Activated T-helper 17 cell treated with anti-CD3 and anti-CD28 coated beads, Interleukin-2, amount 50 U/mL, for 72 hours (primary cell): ENCODE measurements around the gene ASIC5. TPM values are rescaled to one million over a fixed set of nuclear protein-coding genes. Genes with fewer than 3 reads are reported as not detected.

Source experiments
- ATAC-seq: fragments of 150-1000 bp; cut with Tn5 transposase; replicated peaks from 2 replicates; pipeline ENCODE4 v1.10.0; 2021; ENCODE audit warnings: mild to moderate bottlenecking, moderate library complexity
- H3K27ac Mint-ChIP-seq: one replicate; pipeline ENCODE4 v1.8.0; 2022; ENCODE audit warnings: mixed read lengths
- H3K27me3 Mint-ChIP-seq: one replicate; pipeline ENCODE4 v1.8.0; 2022; ENCODE audit warnings: mixed read lengths
- H3K36me3 Mint-ChIP-seq: one replicate; pipeline ENCODE4 v1.8.0; 2022; ENCODE audit warnings: low read depth, mild to moderate bottlenecking, mixed read lengths
- H3K4me1 Mint-ChIP-seq: one replicate; pipeline ENCODE4 v1.8.0; 2022; ENCODE audit warnings: mixed read lengths
- H3K4me3 Mint-ChIP-seq: one replicate; pipeline ENCODE4 v1.8.0; 2022; ENCODE audit warnings: mild to moderate bottlenecking, mixed read lengths
- H3K9me3 Mint-ChIP-seq: one replicate; pipeline ENCODE4 v1.8.0; 2022; ENCODE audit warnings: mixed read lengths
- total RNA-seq, 2 donors: library from RNA; stranded (reverse); gene quantifications; one replicate each; pipeline ENCODE4 v1.2.3, GENCODE V29; 2022

The ASIC5 gene
- total RNA-seq, 2 donors from 2014 or later, result not detected

- H3K27ac Mint-ChIP-seq, result no peak overlapping the region
- H3K4me3 Mint-ChIP-seq, result no peak overlapping the region
- H3K36me3 Mint-ChIP-seq, result no peaks in the 10 kb centered on the region
- no peaks in the 10 kb centered on the region for H3K4me1 Mint-ChIP-seq
- no peak for ATAC-seq
- H3K27me3 Mint-ChIP-seq, result peaks cover 24% of the 10 kb centered on the region
- peaks cover 5% of the 10 kb centered on the region for H3K9me3 Mint-ChIP-seq
Measured at GRCh38 chr4:155889946-155890345, 23.9 kb upstream of the ASIC5 start.

GRCh38 chr4:155889031-155889793 is 23.1 kb upstream of the ASIC5 start:
- Mint-ChIP-seq H3K27me3 (peaks cover 24% of the 10 kb centered on the region), H3K9me3 (peaks cover 5% of the 10 kb centered on the region), H3K4me3 (no peak overlapping the region), H3K4me1 (no peaks in the 10 kb centered on the region), H3K27ac (no peak overlapping the region), H3K36me3 (no peaks in the 10 kb centered on the region)
- ATAC-seq, result no peak

- peaks cover 5% of the 10 kb centered on the region for H3K9me3 Mint-ChIP-seq
- no peaks in the 10 kb centered on the region for H3K36me3 Mint-ChIP-seq
- no peak for ATAC-seq
- H3K4me3 Mint-ChIP-seq, result no peak overlapping the region
- H3K27ac Mint-ChIP-seq, result no peak overlapping the region
- H3K4me1 Mint-ChIP-seq, result no peaks in the 10 kb centered on the region
- peaks cover 27% of the 10 kb centered on the region for H3K27me3 Mint-ChIP-seq
Measured at GRCh38 chr4:155887847-155888570, 21.9 kb upstream of the ASIC5 start.

GRCh38 chr4:155887045-155887444 is 21.0 kb upstream of the ASIC5 start:
- Mint-ChIP-seq H3K27me3 (peaks cover 21% of the 10 kb centered on the region), H3K27ac (no peak overlapping the region), H3K4me1 (no peaks in the 10 kb centered on the region), H3K4me3 (no peak overlapping the region), H3K9me3 (no peaks in the 10 kb centered on the region), H3K36me3 (no peaks in the 10 kb centered on the region)
- ATAC-seq, result no peak

GRCh38 chr4:155885666-155886065 is 19.6 kb upstream of the ASIC5 start:
- Mint-ChIP-seq H3K4me1 (no peaks in the 10 kb centered on the region), H3K9me3 (no peaks in the 10 kb centered on the region), H3K4me3 (no peak overlapping the region), H3K27me3 (peaks cover 13% of the 10 kb centered on the region), H3K36me3 (no peaks in the 10 kb centered on the region), H3K27ac (no peak overlapping the region)
- ATAC-seq, result no peak

GRCh38 chr4:155883895-155884294 is 17.8 kb upstream of the ASIC5 start:
- Mint-ChIP-seq H3K9me3 (no peaks in the 10 kb centered on the region), H3K4me1 (no peaks in the 10 kb centered on the region), H3K36me3 (no peaks in the 10 kb centered on the region), H3K27me3 (peaks cover 9% of the 10 kb centered on the region), H3K27ac (no peak overlapping the region), H3K4me3 (no peak overlapping the region)
- no peak for ATAC-seq

GRCh38 chr4:155881555-155881954 is 15.5 kb upstream of the ASIC5 start:
- Mint-ChIP-seq H3K4me1 (no peaks in the 10 kb centered on the region), H3K27ac (no peak overlapping the region), H3K4me3 (no peak overlapping the region), H3K9me3 (no peaks in the 10 kb centered on the region), H3K36me3 (no peaks in the 10 kb centered on the region), H3K27me3 (peaks cover 6% of the 10 kb centered on the region)
- ATAC-seq, result no peak

- ATAC-seq, result no peak
- no peaks in the 10 kb centered on the region for H3K36me3 Mint-ChIP-seq
- no peak overlapping the region for H3K4me3 Mint-ChIP-seq
- H3K9me3 Mint-ChIP-seq, result peaks cover 4% of the 10 kb centered on the region
- H3K27ac Mint-ChIP-seq, result no peak overlapping the region
- peaks cover 3% of the 10 kb centered on the region for H3K27me3 Mint-ChIP-seq
- H3K4me1 Mint-ChIP-seq, result no peaks in the 10 kb centered on the region
Measured at GRCh38 chr4:155879767-155880166, 13.7 kb upstream of the ASIC5 start.

GRCh38 chr4:155878611-155879010 is 12.5 kb upstream of the ASIC5 start:
- Mint-ChIP-seq H3K27me3 (no peaks in the 10 kb centered on the region), H3K36me3 (no peaks in the 10 kb centered on the region), H3K4me1 (no peaks in the 10 kb centered on the region), H3K27ac (no peak overlapping the region), H3K4me3 (no peak overlapping the region), H3K9me3 (peaks cover 4% of the 10 kb centered on the region)
- no peak for ATAC-seq

- no peaks in the 10 kb centered on the region for H3K27me3 Mint-ChIP-seq
- no peak for ATAC-seq
Measured at GRCh38 chr4:155877971-155878370, 11.9 kb upstream of the ASIC5 start.

GRCh38 chr4:155875878-155876277 is 9.8 kb upstream of the ASIC5 start:
- H3K9me3 Mint-ChIP-seq, result peaks cover 4% of the 10 kb centered on the region
- H3K4me3 Mint-ChIP-seq, result no peak overlapping the region
- H3K4me1 Mint-ChIP-seq, result no peaks in the 10 kb centered on the region
- H3K36me3 Mint-ChIP-seq, result no peaks in the 10 kb centered on the region
- ATAC-seq, result no peak
- H3K27ac Mint-ChIP-seq, result no peak overlapping the region
- H3K27me3 Mint-ChIP-seq, result peaks cover 6% of the 10 kb centered on the region

More at GRCh38 chr4:155877971-155878370, 11.9 kb upstream of the ASIC5 start:
- Mint-ChIP-seq H3K4me3 (no peak overlapping the region), H3K36me3 (no peaks in the 10 kb centered on the region), H3K9me3 (peaks cover 4% of the 10 kb centered on the region), H3K4me1 (no peaks in the 10 kb centered on the region), H3K27ac (no peak overlapping the region)

- H3K4me3 Mint-ChIP-seq, result no peak overlapping the region
- H3K4me1 Mint-ChIP-seq, result no peaks in the 10 kb centered on the region
Measured at GRCh38 chr4:155855897-155856296, 10.2 kb downstream of the ASIC5 start.

GRCh38 chr4:155854582-155855226 is 11.4 kb downstream of the ASIC5 start:
- no peak overlapping the region for H3K4me3 Mint-ChIP-seq
- H3K36me3 Mint-ChIP-seq, result no peaks in the 10 kb centered on the region
- H3K27ac Mint-ChIP-seq, result no peak overlapping the region
- H3K27me3 Mint-ChIP-seq, result peaks cover 5% of the 10 kb centered on the region
- H3K4me1 Mint-ChIP-seq, result no peaks in the 10 kb centered on the region
- no peak for ATAC-seq
- no peaks in the 10 kb centered on the region for H3K9me3 Mint-ChIP-seq

More at GRCh38 chr4:155855897-155856296, 10.2 kb downstream of the ASIC5 start:
- Mint-ChIP-seq H3K9me3 (no peaks in the 10 kb centered on the region), H3K36me3 (no peaks in the 10 kb centered on the region), H3K27ac (no peak overlapping the region), H3K27me3 (peaks cover 5% of the 10 kb centered on the region)
- no peak for ATAC-seq

- H3K9me3 Mint-ChIP-seq, result no peaks in the 10 kb centered on the region
- no peaks in the 10 kb centered on the region for H3K4me1 Mint-ChIP-seq
- no peak for ATAC-seq
- no peaks in the 10 kb centered on the region for H3K36me3 Mint-ChIP-seq
- no peak overlapping the region for H3K27ac Mint-ChIP-seq
- H3K27me3 Mint-ChIP-seq, result no peaks in the 10 kb centered on the region
- H3K4me3 Mint-ChIP-seq, result no peak overlapping the region
Measured at GRCh38 chr4:155853189-155853588, 12.9 kb downstream of the ASIC5 start.

- Mint-ChIP-seq H3K36me3 (no peaks in the 10 kb centered on the region), H3K27me3 (no peaks in the 10 kb centered on the region), H3K4me1 (no peaks in the 10 kb centered on the region), H3K27ac (no peak overlapping the region), H3K4me3 (no peak overlapping the region), H3K9me3 (no peaks in the 10 kb centered on the region)
- ATAC-seq, result no peak
Measured at GRCh38 chr4:155849042-155849441, 17.0 kb downstream of the ASIC5 start.
